ENCODE measurements around the gene SCUBE3.

SCUBE3 gene

DNA sequence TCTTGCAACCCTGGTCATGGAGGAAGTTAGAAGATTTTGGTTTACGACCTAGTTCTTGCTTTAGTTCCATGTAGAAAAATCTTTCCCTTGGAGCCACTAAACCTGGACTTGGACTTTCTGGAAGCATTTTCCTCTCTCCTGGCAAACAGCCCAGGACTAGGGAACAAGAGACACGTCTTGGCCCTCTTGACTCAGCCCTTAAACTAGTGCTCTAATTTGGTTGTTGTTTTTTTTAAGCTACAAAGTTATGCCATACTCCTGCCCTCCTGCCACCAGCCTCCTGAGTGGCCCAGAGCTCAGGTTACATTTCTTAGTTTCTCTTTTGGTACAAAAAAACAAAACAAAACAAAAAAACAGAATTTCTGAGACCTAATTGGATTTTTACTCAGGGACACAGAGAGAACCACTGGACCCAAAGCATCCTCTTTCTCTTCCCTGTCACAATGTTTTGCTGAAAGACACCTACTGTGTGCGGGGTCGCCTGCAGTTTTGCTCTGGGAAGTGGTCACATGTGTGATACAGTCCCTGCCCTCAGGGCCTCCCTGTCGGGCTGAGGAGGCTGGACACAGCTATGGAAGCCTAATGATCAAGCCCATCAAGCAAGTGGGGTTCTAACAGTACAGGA, 32.3 kb upstream of the SCUBE3 start:
- TF ChIP-seq, protein P1, sequence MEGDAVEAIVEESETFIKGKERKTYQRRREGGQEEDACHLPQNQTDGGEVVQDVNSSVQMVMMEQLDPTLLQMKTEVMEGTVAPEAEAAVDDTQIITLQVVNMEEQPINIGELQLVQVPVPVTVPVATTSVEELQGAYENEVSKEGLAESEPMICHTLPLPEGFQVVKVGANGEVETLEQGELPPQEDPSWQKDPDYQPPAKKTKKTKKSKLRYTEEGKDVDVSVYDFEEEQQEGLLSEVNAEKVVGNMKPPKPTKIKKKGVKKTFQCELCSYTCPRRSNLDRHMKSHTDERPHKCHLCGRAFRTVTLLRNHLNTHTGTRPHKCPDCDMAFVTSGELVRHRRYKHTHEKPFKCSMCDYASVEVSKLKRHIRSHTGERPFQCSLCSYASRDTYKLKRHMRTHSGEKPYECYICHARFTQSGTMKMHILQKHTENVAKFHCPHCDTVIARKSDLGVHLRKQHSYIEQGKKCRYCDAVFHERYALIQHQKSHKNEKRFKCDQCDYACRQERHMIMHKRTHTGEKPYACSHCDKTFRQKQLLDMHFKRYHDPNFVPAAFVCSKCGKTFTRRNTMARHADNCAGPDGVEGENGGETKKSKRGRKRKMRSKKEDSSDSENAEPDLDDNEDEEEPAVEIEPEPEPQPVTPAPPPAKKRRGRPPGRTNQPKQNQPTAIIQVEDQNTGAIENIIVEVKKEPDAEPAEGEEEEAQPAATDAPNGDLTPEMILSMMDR (IDR thresholded peaks at IDR 0.05) = no peak
- Histone ChIP-seq H3K27ac (peak overlapping the region; percentile 84 to 86), H3K4me3 (peak overlapping the region; percentile 53)
- no peak for DNase-seq (ENCODE audit: low spot score)

DNA sequence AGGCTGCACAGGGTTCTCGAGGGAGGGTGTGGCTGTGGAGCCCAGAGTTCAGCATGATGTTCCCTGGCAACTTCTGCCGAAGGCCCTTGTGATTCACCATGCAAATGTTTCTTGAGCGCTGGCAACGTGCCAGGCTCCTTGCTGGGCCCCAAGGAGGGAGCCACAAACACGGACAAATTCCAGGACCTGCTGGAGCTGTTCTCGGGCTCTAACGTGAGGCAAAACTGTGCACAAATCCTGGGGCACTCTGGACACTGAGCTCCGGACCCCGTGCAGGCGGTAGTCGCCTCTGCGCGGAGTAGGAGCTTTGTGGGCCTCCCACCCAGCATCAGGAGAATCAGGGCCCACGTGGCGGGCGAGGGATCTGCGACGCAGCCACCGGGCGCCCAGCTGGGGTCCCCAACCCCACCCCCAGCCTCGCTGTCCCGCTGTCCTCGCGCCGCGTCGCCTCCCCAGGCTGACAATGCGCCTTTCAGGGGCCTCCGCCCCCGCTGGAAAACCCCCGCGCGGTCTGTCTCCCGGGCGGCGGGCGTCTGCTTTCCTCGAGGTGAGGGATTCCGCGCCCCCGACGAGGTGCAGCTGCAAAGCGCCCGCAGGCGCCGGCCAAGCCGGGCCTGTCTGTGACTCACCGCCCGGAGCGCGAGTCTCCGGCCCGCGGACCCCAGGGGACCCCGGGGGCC, 31.7 kb upstream of the SCUBE3 start:
- Histone ChIP-seq H3K27ac (peak overlapping the region; percentile 84 to 86), H3K4me3 (peak overlapping the region; percentile 53)
- no peak for DNase-seq (ENCODE audit: low spot score)

DNA sequence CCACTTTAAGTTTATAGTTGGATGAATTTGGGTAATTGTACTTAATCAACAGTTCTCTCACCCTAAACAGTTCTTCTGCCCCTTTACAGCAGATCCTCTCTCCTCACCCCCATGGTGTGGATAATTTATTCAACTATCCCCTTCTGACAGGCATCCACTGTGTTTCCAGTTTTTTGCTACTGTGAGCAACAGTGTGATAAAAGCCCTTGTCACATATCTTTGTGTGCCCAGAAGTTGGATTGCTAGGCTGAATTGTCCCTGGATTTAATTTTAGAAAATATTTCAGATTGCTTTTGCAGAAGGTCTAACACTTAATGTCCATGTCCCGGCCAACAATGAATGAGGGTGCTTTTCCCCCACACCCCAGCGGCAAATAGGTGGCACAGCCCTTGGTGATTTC, 30.5 kb upstream of the SCUBE3 start:
- Histone ChIP-seq H3K4me3 (no peak overlapping the region), H3K27ac (peak overlapping the region in 1 of 2 donors; percentile 5)
- DNase-seq (ENCODE audit: low spot score) = no peak
- TF ChIP-seq, protein P1 (IDR thresholded peaks at IDR 0.05) = no peak

More for the DNA sequence above, 31.7 kb upstream of the SCUBE3 start:
- TF ChIP-seq, protein P1 (IDR thresholded peaks at IDR 0.05) = no peak

DNA sequence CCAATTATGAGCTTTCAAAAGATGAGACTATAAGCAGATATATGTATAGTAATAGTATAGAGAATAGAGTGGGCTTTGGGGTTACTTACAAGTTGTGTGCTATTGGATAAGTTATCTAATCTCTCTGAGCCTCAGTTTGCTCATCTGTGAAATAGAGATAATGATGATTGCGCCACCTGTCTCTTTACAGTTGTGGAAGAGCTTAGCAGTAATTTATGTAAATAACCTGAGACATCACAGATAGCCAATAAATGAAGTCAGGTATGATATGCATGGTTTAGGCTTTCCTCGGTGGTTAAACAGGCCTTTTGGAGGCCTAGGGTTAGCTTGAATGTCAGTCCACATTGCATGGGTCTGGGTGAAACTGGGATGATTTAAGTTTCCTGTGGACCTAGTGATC, 29.8 kb upstream of the SCUBE3 start:
- H3K27ac ChIP-seq = peak overlapping the region in 1 of 2 donors; percentile 5
- TF ChIP-seq, protein P1 (IDR thresholded peaks at IDR 0.05) = no peak
- no peak overlapping the region for H3K4me3 ChIP-seq
- DNase-seq (ENCODE audit: low spot score) = no peak

DNA sequence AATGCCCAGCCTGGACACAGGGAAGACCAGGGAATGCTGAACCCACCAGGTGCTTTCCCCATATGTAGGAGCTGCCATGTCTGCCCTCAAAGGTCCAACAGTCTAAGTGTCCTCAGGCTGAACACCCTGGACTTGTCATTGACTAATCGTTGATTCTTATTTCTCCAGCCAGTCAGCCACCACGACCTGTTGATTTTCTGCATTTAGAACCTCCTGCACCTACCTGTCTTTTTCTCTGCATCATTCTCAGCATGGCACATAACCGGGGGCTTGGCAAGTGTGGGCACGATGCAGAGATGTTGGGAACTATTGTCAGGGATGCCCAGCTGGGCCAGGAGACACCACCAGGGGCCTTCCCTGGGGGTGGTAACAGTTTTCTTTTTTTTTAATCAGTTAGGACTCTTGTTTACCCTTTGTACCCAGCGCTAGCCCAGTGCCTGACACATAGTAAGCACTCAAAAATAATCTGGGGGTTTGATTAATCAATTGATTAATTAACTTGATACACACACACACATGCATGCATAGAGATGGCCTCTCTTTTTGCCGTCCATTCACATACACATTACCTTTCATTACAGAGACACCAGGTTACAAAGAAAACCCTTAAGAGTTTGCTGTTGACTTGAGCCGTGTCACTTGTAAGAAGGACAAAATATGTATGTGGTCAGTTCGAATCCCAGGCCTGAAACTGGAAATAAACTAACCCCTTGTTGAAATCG, 29.0 kb upstream of the SCUBE3 start:
- TF ChIP-seq, protein P1 (IDR thresholded peaks at IDR 0.05) = no peak
- peak overlapping the region; percentile 16 to 64 for H3K27ac ChIP-seq
- DNase-seq (ENCODE audit: low spot score) = no peak
- no peak overlapping the region for H3K4me3 ChIP-seq

DNA sequence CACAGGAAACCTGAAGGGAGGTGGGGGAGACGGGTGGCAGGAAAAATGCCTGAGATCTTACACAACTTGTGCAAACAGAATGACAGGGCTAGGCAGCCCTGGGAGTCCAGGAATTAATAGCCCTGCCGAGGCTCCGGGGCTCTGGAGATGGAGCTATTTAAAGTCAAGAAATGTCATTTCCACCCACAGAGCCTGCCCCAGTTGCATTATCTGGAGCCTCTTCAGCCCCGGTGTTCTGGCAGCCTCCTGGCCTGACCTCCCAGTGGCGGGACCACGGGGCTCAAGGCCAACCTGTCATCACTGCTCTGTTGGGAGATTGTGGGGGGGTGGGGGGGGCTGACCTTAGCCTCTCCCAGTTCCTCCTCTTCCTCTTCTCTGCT, 28.5 kb upstream of the SCUBE3 start:
- DNase-seq (ENCODE audit: low spot score) = no peak
- Histone ChIP-seq H3K27ac (peak overlapping the region; percentile 16 to 64), H3K4me3 (no peak overlapping the region)
- TF ChIP-seq, protein P1 (IDR thresholded peaks at IDR 0.05) = no peak

All from coronary artery (tissue), 2 donors.